Stimulated activated naive CD8-positive, alpha-beta T cell treated with anti-CD3 and anti-CD28 coated beads, Interleukin-15, Interleukin-2, amounts not matched to agents 100 ng/mL and 50 ng/mL, for 24 hours (primary cell): ENCODE measurements around the gene MS4A6E.
"Not testable (repeated sequence)": the region's sequence is repeated elsewhere in the genome, so short reads cannot be mapped to it uniquely, and the experiment has no call there.

ENCODE experiments used
- H3K27ac Mint-ChIP-seq: one replicate; pipeline ENCODE4 v1.8.0; 2021; ENCODE audit warnings: mild to moderate bottlenecking, mixed read lengths
- H3K27me3 Mint-ChIP-seq: one replicate; pipeline ENCODE4 v1.8.0; 2021; ENCODE audit warnings: mixed read lengths
- H3K36me3 Mint-ChIP-seq: one replicate; pipeline ENCODE4 v1.8.0; 2021; ENCODE audit warnings: low read depth, mixed read lengths
- H3K4me1 Mint-ChIP-seq: one replicate; pipeline ENCODE4 v1.8.0; 2021; ENCODE audit warnings: low read depth, mixed read lengths
- H3K4me3 Mint-ChIP-seq: one replicate; pipeline ENCODE4 v1.8.0; 2021; ENCODE audit warnings: mild to moderate bottlenecking, mixed read lengths
- H3K9me3 Mint-ChIP-seq: one replicate; pipeline ENCODE4 v1.8.0; 2021; ENCODE audit warnings: mixed read lengths

MS4A6E gene

GRCh38 chr11:60349990-60350389 is 22.9 kb downstream of the MS4A6E start:
- no peak overlapping the region for H3K27ac Mint-ChIP-seq
- H3K27me3 Mint-ChIP-seq, result peaks cover 34% of the 10 kb centered on the region
- H3K4me3 Mint-ChIP-seq, result no peak overlapping the region
- peaks cover 8% of the 10 kb centered on the region for H3K9me3 Mint-ChIP-seq
- H3K36me3 Mint-ChIP-seq, result no peaks in the 10 kb centered on the region
- peaks cover 4% of the 10 kb centered on the region for H3K4me1 Mint-ChIP-seq

- no peaks in the 10 kb centered on the region for H3K36me3 Mint-ChIP-seq
- H3K9me3 Mint-ChIP-seq, result peaks cover 8% of the 10 kb centered on the region
- peaks cover 24% of the 10 kb centered on the region for H3K27me3 Mint-ChIP-seq
- H3K4me1 Mint-ChIP-seq, result peaks cover 11% of the 10 kb centered on the region
- no peak overlapping the region for H3K4me3 Mint-ChIP-seq
- no peak overlapping the region for H3K27ac Mint-ChIP-seq
Measured at GRCh38 chr11:60357771-60358170, 30.7 kb downstream of the MS4A6E start.

GRCh38 chr11:60360621-60361020 is 33.6 kb downstream of the MS4A6E start:
- Mint-ChIP-seq H3K4me1 (peaks cover 25% of the 10 kb centered on the region), H3K27ac (no peak overlapping the region), H3K9me3 (no peaks in the 10 kb centered on the region), H3K27me3 (peaks cover 39% of the 10 kb centered on the region), H3K4me3 (no peak overlapping the region), H3K36me3 (no peaks in the 10 kb centered on the region)

- Mint-ChIP-seq H3K9me3 (no peaks in the 10 kb centered on the region), H3K36me3 (no peaks in the 10 kb centered on the region), H3K27ac (no peak overlapping the region), H3K4me3 (no peak overlapping the region), H3K27me3 (peaks cover 43% of the 10 kb centered on the region), H3K4me1 (peaks cover 36% of the 10 kb centered on the region)
Measured at GRCh38 chr11:60362241-60362640, 35.2 kb downstream of the MS4A6E start.

- H3K4me3 Mint-ChIP-seq, result peak overlapping the region; percentile 47
- no peaks in the 10 kb centered on the region for H3K9me3 Mint-ChIP-seq
- no peaks in the 10 kb centered on the region for H3K36me3 Mint-ChIP-seq
- peaks cover 39% of the 10 kb centered on the region for H3K4me1 Mint-ChIP-seq
- peak overlapping the region; percentile 71 for H3K27ac Mint-ChIP-seq
- H3K27me3 Mint-ChIP-seq, result peaks cover 42% of the 10 kb centered on the region
Measured at GRCh38 chr11:60363542-60364470, 36.8 kb downstream of the MS4A6E start.

GRCh38 chr11:60366262-60366904 is 39.3 kb downstream of the MS4A6E start:
- not testable (repeated sequence) for H3K9me3 Mint-ChIP-seq, H3K27ac Mint-ChIP-seq, H3K4me3 Mint-ChIP-seq, H3K36me3 Mint-ChIP-seq
- H3K27me3 Mint-ChIP-seq, result peaks cover 50% of the 10 kb centered on the region
- peaks cover 39% of the 10 kb centered on the region for H3K4me1 Mint-ChIP-seq

GRCh38 chr11:60367009-60367408 is 40.0 kb downstream of the MS4A6E start:
- Mint-ChIP-seq H3K36me3 (no peaks in the 10 kb centered on the region), H3K27ac (no peak overlapping the region), H3K27me3 (peaks cover 47% of the 10 kb centered on the region), H3K9me3 (no peaks in the 10 kb centered on the region), H3K4me1 (peaks cover 39% of the 10 kb centered on the region), H3K4me3 (no peak overlapping the region)

GRCh38 chr11:60367896-60368295 is 40.8 kb downstream of the MS4A6E start:
- no peaks in the 10 kb centered on the region for H3K9me3 Mint-ChIP-seq
- H3K27me3 Mint-ChIP-seq, result peaks cover 47% of the 10 kb centered on the region
- no peak overlapping the region for H3K4me3 Mint-ChIP-seq
- H3K27ac Mint-ChIP-seq, result peak overlapping the region; percentile 18
- peaks cover 35% of the 10 kb centered on the region for H3K4me1 Mint-ChIP-seq
- H3K36me3 Mint-ChIP-seq, result no peaks in the 10 kb centered on the region

- Mint-ChIP-seq H3K27ac (no peak overlapping the region), H3K9me3 (no peaks in the 10 kb centered on the region), H3K4me3 (no peak overlapping the region), H3K27me3 (peaks cover 24% of the 10 kb centered on the region), H3K36me3 (no peaks in the 10 kb centered on the region), H3K4me1 (peaks cover 21% of the 10 kb centered on the region)
Measured at GRCh38 chr11:60370252-60370810, 43.3 kb downstream of the MS4A6E start.

- H3K9me3 Mint-ChIP-seq, result no peaks in the 10 kb centered on the region
- H3K4me3 Mint-ChIP-seq, result no peak overlapping the region
- H3K27me3 Mint-ChIP-seq, result peaks cover 24% of the 10 kb centered on the region
- H3K36me3 Mint-ChIP-seq, result no peaks in the 10 kb centered on the region
- no peak overlapping the region for H3K27ac Mint-ChIP-seq
- H3K4me1 Mint-ChIP-seq, result peaks cover 20% of the 10 kb centered on the region
Measured at GRCh38 chr11:60370811-60371298, 43.8 kb downstream of the MS4A6E start.

- H3K4me1 Mint-ChIP-seq, result peaks cover 15% of the 10 kb centered on the region
- H3K4me3 Mint-ChIP-seq, result no peak overlapping the region
- H3K27me3 Mint-ChIP-seq, result peaks cover 20% of the 10 kb centered on the region
- no peaks in the 10 kb centered on the region for H3K36me3 Mint-ChIP-seq
- H3K9me3 Mint-ChIP-seq, result no peaks in the 10 kb centered on the region
- no peak overlapping the region for H3K27ac Mint-ChIP-seq
Measured at GRCh38 chr11:60371386-60371785, 44.3 kb downstream of the MS4A6E start.

GRCh38 chr11:60371854-60372253 is 44.8 kb downstream of the MS4A6E start:
- Mint-ChIP-seq H3K4me1 (peaks cover 17% of the 10 kb centered on the region), H3K36me3 (no peaks in the 10 kb centered on the region), H3K27ac (no peak overlapping the region), H3K4me3 (no peak overlapping the region), H3K9me3 (no peaks in the 10 kb centered on the region), H3K27me3 (peaks cover 20% of the 10 kb centered on the region)

- H3K27me3 Mint-ChIP-seq, result peaks cover 20% of the 10 kb centered on the region
- peaks cover 10% of the 10 kb centered on the region for H3K4me1 Mint-ChIP-seq
- no peak overlapping the region for H3K4me3 Mint-ChIP-seq
- no peaks in the 10 kb centered on the region for H3K36me3 Mint-ChIP-seq
- H3K27ac Mint-ChIP-seq, result no peak overlapping the region
- no peaks in the 10 kb centered on the region for H3K9me3 Mint-ChIP-seq
Measured at GRCh38 chr11:60372767-60373166, 45.7 kb downstream of the MS4A6E start.

GRCh38 chr11:60375316-60375715 is 48.3 kb downstream of the MS4A6E start:
- Mint-ChIP-seq H3K27ac (no peak overlapping the region), H3K4me1 (peaks cover 16% of the 10 kb centered on the region), H3K9me3 (no peaks in the 10 kb centered on the region), H3K27me3 (peaks cover 6% of the 10 kb centered on the region), H3K4me3 (no peak overlapping the region), H3K36me3 (no peaks in the 10 kb centered on the region)

- Mint-ChIP-seq H3K4me3 (no peak overlapping the region), H3K36me3 (no peaks in the 10 kb centered on the region), H3K9me3 (no peaks in the 10 kb centered on the region), H3K4me1 (peaks cover 16% of the 10 kb centered on the region), H3K27ac (no peak overlapping the region), H3K27me3 (peaks cover 4% of the 10 kb centered on the region)
Measured at GRCh38 chr11:60376601-60377000, 49.5 kb downstream of the MS4A6E start.
